ENCODE results near the gene ROCK2. TPM values are rescaled to one million over a fixed set of nuclear protein-coding genes. Genes with fewer than 3 reads are reported as not detected.

ROCK2 gene
- total and polyA plus RNA-seq, 10 donors, result 4.0 to 89.6 (median 65.8) TPM

DNA sequence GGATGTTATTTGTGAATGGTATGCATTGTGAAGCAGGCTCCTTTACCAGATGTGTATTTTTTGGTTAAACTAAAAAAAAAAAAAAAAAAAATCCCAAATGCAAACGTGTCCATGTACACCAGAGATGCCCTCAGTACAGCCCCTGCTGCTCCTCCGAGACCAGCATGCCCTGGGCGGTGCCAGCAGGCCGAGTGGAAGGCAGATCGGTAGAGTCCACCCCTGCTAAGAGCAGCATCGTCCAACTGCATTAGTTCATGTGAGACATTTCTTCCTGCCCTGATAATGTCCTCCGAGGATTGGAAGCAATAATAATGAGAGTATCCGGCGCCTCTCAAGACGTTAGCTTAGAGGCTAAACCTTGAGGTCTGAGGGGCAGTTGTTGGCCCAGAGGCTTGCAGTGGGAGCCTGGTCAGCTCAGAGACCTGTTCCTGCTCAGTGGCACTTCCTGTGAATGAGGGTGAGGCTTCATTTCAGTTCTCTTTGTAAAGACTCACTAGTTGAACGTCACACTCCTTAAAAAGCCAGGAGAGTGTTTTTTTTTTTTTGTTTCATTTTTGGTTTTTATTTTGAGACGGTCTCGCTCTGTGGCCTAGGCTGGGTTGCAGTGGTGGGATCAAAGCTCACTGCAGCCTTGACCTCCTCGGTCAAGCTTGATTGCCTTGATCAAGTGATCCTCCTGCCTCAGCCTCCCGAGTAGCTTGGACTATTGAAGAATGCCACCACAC is 183.5 kb downstream of the ROCK2 start:
- no peaks in the 10 kb centered on the region for H3K27me3 ChIP-seq (replicated peaks in 1 of 7)
- peak overlapping the region; percentile 7 to 92 (median 72) for H3K27ac ChIP-seq
- TF ChIP-seq POLR2A (IDR thresholded peaks at IDR 0.05) (peak in 1 of 3 donors; percentile 35), POLR2AphosphoS5 (IDR thresholded peaks at IDR 0.05) (peak in 2 of 3 donors; percentile 71 to 73)
- TF ChIP-seq, protein P1, sequence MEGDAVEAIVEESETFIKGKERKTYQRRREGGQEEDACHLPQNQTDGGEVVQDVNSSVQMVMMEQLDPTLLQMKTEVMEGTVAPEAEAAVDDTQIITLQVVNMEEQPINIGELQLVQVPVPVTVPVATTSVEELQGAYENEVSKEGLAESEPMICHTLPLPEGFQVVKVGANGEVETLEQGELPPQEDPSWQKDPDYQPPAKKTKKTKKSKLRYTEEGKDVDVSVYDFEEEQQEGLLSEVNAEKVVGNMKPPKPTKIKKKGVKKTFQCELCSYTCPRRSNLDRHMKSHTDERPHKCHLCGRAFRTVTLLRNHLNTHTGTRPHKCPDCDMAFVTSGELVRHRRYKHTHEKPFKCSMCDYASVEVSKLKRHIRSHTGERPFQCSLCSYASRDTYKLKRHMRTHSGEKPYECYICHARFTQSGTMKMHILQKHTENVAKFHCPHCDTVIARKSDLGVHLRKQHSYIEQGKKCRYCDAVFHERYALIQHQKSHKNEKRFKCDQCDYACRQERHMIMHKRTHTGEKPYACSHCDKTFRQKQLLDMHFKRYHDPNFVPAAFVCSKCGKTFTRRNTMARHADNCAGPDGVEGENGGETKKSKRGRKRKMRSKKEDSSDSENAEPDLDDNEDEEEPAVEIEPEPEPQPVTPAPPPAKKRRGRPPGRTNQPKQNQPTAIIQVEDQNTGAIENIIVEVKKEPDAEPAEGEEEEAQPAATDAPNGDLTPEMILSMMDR (IDR thresholded peaks at IDR 0.05 in 8 of 11, conservative IDR thresholded peaks at IDR 0.05 in 3 of 11), result no peak
- WGBS, 5 donors, result 54 to 74% (median 66%) methylated on average over 15 of the region's 15 CpGs
- H3K4me3 ChIP-seq, result peak overlapping the region in 1 of 8 donors; percentile 27
- intact Hi-C loops (cut with DNase I; ENCODE audit: low total_unique reads), result no loop called here
- H3K4me1 ChIP-seq, result peaks cover 13 to 61% (median 40%) of the 10 kb centered on the region in 6 donors
- H3K9me3 ChIP-seq, result no peaks in the 10 kb centered on the region
- peak; percentile 71 for DNase-seq
- H3K36me3 ChIP-seq, result peaks cover 0 to 44% (median 0%) of the 10 kb centered on the region in 6 donors

DNA sequence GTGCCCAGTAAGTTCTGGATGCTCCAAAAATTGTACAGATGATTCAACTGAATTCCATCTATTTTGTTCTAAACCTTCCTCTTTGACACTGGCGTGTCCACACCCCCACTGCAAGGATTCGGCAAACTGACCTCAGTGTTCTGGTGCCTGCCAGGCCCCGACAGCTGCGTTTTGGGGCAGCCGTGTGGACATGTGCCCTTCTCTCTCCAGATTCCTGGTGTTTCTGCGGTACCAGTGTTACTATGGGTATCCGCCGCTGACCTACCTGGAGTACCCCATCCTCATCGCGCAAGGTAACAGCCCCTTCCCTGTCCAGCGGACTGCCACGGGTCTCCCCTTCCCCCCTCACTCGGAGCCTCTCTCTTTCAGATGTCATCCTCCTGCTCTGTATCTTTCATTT is 184.2 kb downstream of the ROCK2 start:
- peaks cover 13 to 66% (median 44%) of the 10 kb centered on the region in 6 donors for H3K4me1 ChIP-seq
- no peaks in the 10 kb centered on the region for H3K9me3 ChIP-seq
- intact Hi-C loops (cut with DNase I; ENCODE audit: low total_unique reads), result no loop called here
- H3K27me3 ChIP-seq (replicated peaks in 1 of 7), result no peaks in the 10 kb centered on the region
- TF ChIP-seq POLR2A (IDR thresholded peaks at IDR 0.05), result no peak
- TF ChIP-seq, protein P1 (IDR thresholded peaks at IDR 0.05 in 8 of 11, conservative IDR thresholded peaks at IDR 0.05 in 3 of 11), result no peak
- no peak for TF ChIP-seq POLR2AphosphoS5 (IDR thresholded peaks at IDR 0.05)
- WGBS, 5 donors, result 88 to 93% (median 92%) methylated on average over 13 of the region's 13 CpGs
- DNase-seq, result peak; percentile 67
- no peak overlapping the region for H3K4me3 ChIP-seq
- peaks cover 0 to 44% (median 0%) of the 10 kb centered on the region in 6 donors for H3K36me3 ChIP-seq
- peak overlapping the region in 7 of 8 donors; percentile 7 to 92 (median 77) for H3K27ac ChIP-seq

DNA sequence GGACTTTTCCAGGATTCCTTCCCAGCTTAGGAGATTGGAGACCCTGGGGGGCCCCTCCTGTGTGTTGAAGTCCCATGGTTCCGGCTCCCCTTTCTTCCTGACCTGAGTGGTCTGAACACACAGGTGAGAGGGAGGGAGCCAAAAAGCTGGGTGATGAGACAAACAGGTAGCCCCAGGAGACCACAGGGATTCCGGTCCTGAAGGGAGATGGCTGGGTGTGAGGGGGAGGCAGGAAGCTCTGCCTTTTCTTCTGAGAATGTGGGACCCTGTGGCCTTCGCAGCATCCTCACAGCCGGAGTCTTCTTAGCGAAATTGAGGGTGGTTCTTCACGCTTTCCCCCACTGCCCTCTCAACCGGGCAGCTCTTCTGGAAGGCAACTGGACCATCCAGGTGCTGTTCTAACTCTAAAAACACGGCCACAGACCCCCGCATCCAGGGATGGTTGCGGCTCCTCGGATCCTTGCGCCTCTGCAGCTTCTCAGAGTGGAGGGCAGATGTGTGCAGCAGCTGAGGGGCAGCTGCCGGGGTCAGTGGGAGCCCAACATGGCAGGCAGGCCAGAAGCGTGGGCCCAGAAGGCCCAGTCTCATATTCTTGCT is 184.8 kb downstream of the ROCK2 start:
- Histone ChIP-seq H3K4me3 (no peak overlapping the region), H3K27me3 (replicated peaks in 1 of 7) (no peaks in the 10 kb centered on the region), H3K9me3 (no peaks in the 10 kb centered on the region), H3K27ac (peak overlapping the region in 2 of 8 donors; percentile 77 to 86), H3K4me1 (peaks cover 13 to 67% (median 45%) of the 10 kb centered on the region in 6 donors), H3K36me3 (peaks cover 0 to 44% (median 0%) of the 10 kb centered on the region in 6 donors)
- peak; percentile 64 for DNase-seq
- intact Hi-C loops (cut with DNase I; ENCODE audit: low total_unique reads), result no loop called here
- 91 to 97% (median 94%) methylated on average over 14 of the region's 14 CpGs for WGBS, 5 donors
- TF ChIP-seq, protein P1 (IDR thresholded peaks at IDR 0.05 in 8 of 11, conservative IDR thresholded peaks at IDR 0.05 in 3 of 11), result no peak
- TF ChIP-seq POLR2AphosphoS5 (IDR thresholded peaks at IDR 0.05) (no peak), POLR2A (IDR thresholded peaks at IDR 0.05) (no peak)
